HG03103 (cell line): ENCODE data around the gene SAE1.
"Not testable (repeated sequence)": the region's sequence is repeated elsewhere in the genome, so short reads cannot be mapped to it uniquely, and the experiment has no call there.

ENCODE experiments used
- ATAC-seq: cut with Tn5 transposase; IDR thresholded peaks from one replicate; pipeline ENCODE4 v1.9.1; 2021; ENCODE audit warnings: low read depth; ENCODE audit not compliant: unreplicated experiment

The SAE1 gene

GRCh38 chr19:47124937-47125668 is 5.5 kb upstream of the SAE1 start:
- ATAC-seq = no peak

GRCh38 chr19:47125669-47125938 is 5.0 kb upstream of the SAE1 start:
- ATAC-seq = no peak

GRCh38 chr19:47129579-47129978 is 1.1 kb upstream of the SAE1 start:
- ATAC-seq = no peak

- ATAC-seq = no peak
Observed at GRCh38 chr19:47130120-47130588, 481 bp upstream of the SAE1 start.

GRCh38 chr19:47132194-47132852 is 1.7 kb downstream of the SAE1 start:
- ATAC-seq = no peak

- no peak for ATAC-seq
Observed at GRCh38 chr19:47133021-47133471, 2.4 kb downstream of the SAE1 start.

GRCh38 chr19:47134545-47134944 is 3.9 kb downstream of the SAE1 start:
- no peak for ATAC-seq

GRCh38 chr19:47135156-47135555 is 4.5 kb downstream of the SAE1 start:
- ATAC-seq = no peak

- not testable (repeated sequence) for ATAC-seq
Observed at GRCh38 chr19:47141252-47141651, 10.6 kb downstream of the SAE1 start.

- no peak for ATAC-seq
Observed at GRCh38 chr19:47141695-47142094, 11.1 kb downstream of the SAE1 start.

GRCh38 chr19:47142779-47143178 is 12.1 kb downstream of the SAE1 start:
- ATAC-seq = no peak

GRCh38 chr19:47143322-47144073 is 12.9 kb downstream of the SAE1 start:
- no peak for ATAC-seq

- ATAC-seq = no peak
Observed at GRCh38 chr19:47144630-47145029, 14.0 kb downstream of the SAE1 start.

GRCh38 chr19:47145639-47146486 is 15.2 kb downstream of the SAE1 start:
- ATAC-seq = no peak

- no peak for ATAC-seq
Observed at GRCh38 chr19:47146920-47147319, 16.3 kb downstream of the SAE1 start.

- ATAC-seq = no peak
Observed at GRCh38 chr19:47151627-47152026, 21.0 kb downstream of the SAE1 start.

- no peak for ATAC-seq
Observed at GRCh38 chr19:47152205-47152604, 21.6 kb downstream of the SAE1 start.

GRCh38 chr19:47152632-47153031 is 22.0 kb downstream of the SAE1 start:
- ATAC-seq = no peak

GRCh38 chr19:47153266-47153665 is 22.6 kb downstream of the SAE1 start:
- ATAC-seq = no peak

GRCh38 chr19:47155148-47155547 is 24.5 kb downstream of the SAE1 start:
- ATAC-seq = no peak
